ENCODE measurements around the gene NOL9.

DNA sequence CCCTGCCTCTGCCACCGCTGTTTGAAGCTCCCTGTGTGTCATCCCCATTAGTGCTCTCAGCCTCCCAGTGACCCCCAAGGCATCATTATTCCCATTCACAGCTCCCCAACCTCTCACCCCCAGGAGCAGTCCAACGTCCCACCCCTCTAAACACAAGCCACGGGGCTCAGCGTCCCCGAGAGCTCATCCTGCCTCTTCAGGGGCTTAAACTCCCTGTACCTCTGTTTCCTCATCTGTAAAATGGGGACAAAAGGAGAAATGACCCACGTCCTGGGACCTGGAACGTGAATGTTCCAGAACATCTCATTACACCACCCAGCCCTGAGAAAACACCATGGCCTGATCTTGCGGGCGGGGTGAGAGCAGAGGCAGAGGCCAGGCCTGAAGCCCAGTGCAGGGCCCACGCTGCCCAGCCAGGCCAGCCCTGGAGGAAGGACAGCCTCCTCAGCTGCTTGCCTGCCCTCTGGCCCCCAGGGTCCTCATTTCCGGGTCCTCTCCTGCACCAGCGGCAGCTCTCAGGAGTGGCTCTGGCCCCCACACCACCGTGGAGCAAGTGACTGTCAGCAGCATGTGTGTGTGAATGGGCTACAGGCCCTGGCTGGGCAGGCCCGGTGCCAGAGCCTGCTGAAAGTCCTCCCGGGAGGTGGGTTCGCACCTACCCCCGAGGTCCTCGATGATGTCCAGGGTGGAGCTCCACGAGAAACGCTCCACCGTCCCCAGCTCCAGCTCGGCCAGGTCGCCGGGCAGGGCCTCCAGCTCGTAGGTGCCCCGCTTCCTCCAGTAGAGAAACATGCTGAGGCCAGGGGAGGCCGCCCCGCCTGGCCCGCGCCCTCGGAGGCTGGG lies 48.7 kb downstream of the NOL9 start:
- TF ChIP-seq, protein P1, sequence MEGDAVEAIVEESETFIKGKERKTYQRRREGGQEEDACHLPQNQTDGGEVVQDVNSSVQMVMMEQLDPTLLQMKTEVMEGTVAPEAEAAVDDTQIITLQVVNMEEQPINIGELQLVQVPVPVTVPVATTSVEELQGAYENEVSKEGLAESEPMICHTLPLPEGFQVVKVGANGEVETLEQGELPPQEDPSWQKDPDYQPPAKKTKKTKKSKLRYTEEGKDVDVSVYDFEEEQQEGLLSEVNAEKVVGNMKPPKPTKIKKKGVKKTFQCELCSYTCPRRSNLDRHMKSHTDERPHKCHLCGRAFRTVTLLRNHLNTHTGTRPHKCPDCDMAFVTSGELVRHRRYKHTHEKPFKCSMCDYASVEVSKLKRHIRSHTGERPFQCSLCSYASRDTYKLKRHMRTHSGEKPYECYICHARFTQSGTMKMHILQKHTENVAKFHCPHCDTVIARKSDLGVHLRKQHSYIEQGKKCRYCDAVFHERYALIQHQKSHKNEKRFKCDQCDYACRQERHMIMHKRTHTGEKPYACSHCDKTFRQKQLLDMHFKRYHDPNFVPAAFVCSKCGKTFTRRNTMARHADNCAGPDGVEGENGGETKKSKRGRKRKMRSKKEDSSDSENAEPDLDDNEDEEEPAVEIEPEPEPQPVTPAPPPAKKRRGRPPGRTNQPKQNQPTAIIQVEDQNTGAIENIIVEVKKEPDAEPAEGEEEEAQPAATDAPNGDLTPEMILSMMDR (IDR thresholded peaks at IDR 0.05; ENCODE audit: insufficient read depth, low read depth, low read length), result no peak
- TF ChIP-seq EZH2 (IDR thresholded peaks at IDR 0.05; ENCODE audit: insufficient read depth, low read length), result no peak

Measured in astrocyte (in vitro differentiated cells and primary cell).